GM23338 (cell line): ENCODE measurements around the gene MAP3K14. TPM values are rescaled to one million over a fixed set of nuclear protein-coding genes. Genes with fewer than 3 reads are reported as not detected.

Experiments
- ATAC-seq: fragments of 200-7000 bp; cut with Tn5 transposase; 3 replicates; pipeline ENCODE4 v1.9.1; 2020
- DNase-seq: peaks from one replicate; pipeline ENCODE4 v3.0.0-alpha.2; 2015; ENCODE audit warnings: low spot score
- H2AFZ ChIP-seq: fragments of 200-600 bp; sonication (generic); 2 replicates; pipeline ENCODE4 v1.8.0; 2016; ENCODE audit warnings: antibody characterized with exemption, mild to moderate bottlenecking, moderate library complexity
- H3F3A ChIP-seq: fragments of 200-600 bp; sonication (generic); replicated peaks from 2 replicates; pipeline ENCODE4 v1.8.0; 2017; ENCODE audit warnings: antibody characterized with exemption, mixed run types, low read depth
- H3K27ac ChIP-seq: fragments of 200-600 bp; sonication (generic); 2 replicates; pipeline ENCODE4 v1.6.1; 2016; ENCODE audit warnings: low read depth
- H3K27me3 ChIP-seq: fragments of 200-600 bp; sonication (generic); 2 replicates; pipeline ENCODE4 v1.8.0; 2016; ENCODE audit warnings: mild to moderate bottlenecking, mixed run types, moderate library complexity; ENCODE audit not compliant: insufficient read depth
- H3K36me3 ChIP-seq: fragments of 200-600 bp; sonication (generic); 2 replicates; pipeline ENCODE4 v1.8.0; 2016; ENCODE audit warnings: mild to moderate bottlenecking; ENCODE audit not compliant: insufficient read depth
- H3K4me1 ChIP-seq: fragments of 200-600 bp; sonication (generic); 2 replicates; pipeline ENCODE4 v1.8.0; 2016; ENCODE audit warnings: mild to moderate bottlenecking, moderate library complexity; ENCODE audit not compliant: insufficient read depth
- H3K4me2 ChIP-seq: fragments of 200-600 bp; sonication (generic); 2 replicates; pipeline ENCODE4 v1.7.1; 2017; ENCODE audit warnings: mixed run types
- H3K4me3 ChIP-seq: fragments of 200-600 bp; sonication (generic); 2 replicates; pipeline ENCODE4 v1.6.1; 2016; ENCODE audit warnings: mixed run types
- H3K79me2 ChIP-seq: fragments of 200-600 bp; sonication (generic); replicated peaks from 2 replicates; pipeline ENCODE4 v1.8.0; 2017; ENCODE audit warnings: mild to moderate bottlenecking; ENCODE audit not compliant: insufficient read depth
- H3K9me2 ChIP-seq: fragments of 200-600 bp; sonication (generic); 2 replicates; pipeline ENCODE4 v1.8.0; 2017; ENCODE audit not compliant: insufficient read depth
- H4K20me1 ChIP-seq: fragments of 200-600 bp; sonication (generic); replicated peaks from 2 replicates; pipeline ENCODE4 v1.8.0; 2017; ENCODE audit warnings: mild to moderate bottlenecking; ENCODE audit not compliant: insufficient read depth
- H3K27ac Mint-ChIP-seq: 2 replicates; pipeline ENCODE4 v1.8.0; 2020; ENCODE audit warnings: inconsistent platforms, mild to moderate bottlenecking, moderate library complexity, mixed read lengths
- H3K27me3 Mint-ChIP-seq: 3 replicates; pipeline ENCODE4 v1.8.0; 2022; ENCODE audit warnings: low read depth, mild to moderate bottlenecking, moderate library complexity, mixed read lengths, inconsistent platforms; ENCODE audit not compliant: insufficient read depth, poor library complexity
- H3K36me3 Mint-ChIP-seq: 3 replicates; pipeline ENCODE4 v1.8.0; 2021; ENCODE audit warnings: low read depth, mild to moderate bottlenecking, inconsistent platforms, moderate library complexity, mixed read lengths
- H3K4me1 Mint-ChIP-seq: 3 replicates; pipeline ENCODE4 v1.8.0; 2020; ENCODE audit warnings: mild to moderate bottlenecking, inconsistent platforms, mixed read lengths
- H3K4me3 Mint-ChIP-seq: 3 replicates; pipeline ENCODE4 v1.8.0; 2021; ENCODE audit warnings: moderate library complexity, mild to moderate bottlenecking, inconsistent platforms, mixed read lengths
- H3K9me3 Mint-ChIP-seq: 3 replicates; pipeline ENCODE4 v1.8.0; 2020; ENCODE audit warnings: moderate library complexity, mild to moderate bottlenecking, inconsistent platforms, mixed read lengths
- CREB1 ChIP-seq: fragments of 250-450 bp; sonication (Bioruptor Pico); IDR thresholded peaks from 2 replicates; pipeline ENCODE4 v1.5.0; 2020; ENCODE audit warnings: low read depth, mild to moderate bottlenecking, moderate library complexity
- JUNB ChIP-seq: IDR thresholded peaks from one replicate; pipeline ENCODE4 v1.6.1; 2016; ENCODE audit warnings: antibody characterized with exemption; ENCODE audit not compliant: unreplicated experiment
- POLR2AphosphoS5 ChIP-seq: IDR thresholded peaks from 2 replicates; pipeline ENCODE4 v1.6.1; 2016; ENCODE audit warnings: antibody characterized with exemption, low read depth
- REST ChIP-seq: IDR thresholded peaks from one replicate; pipeline ENCODE4 v1.6.1; 2018; ENCODE audit warnings: antibody characterized with exemption; ENCODE audit not compliant: unreplicated experiment
- polyA plus RNA-seq: library from polyadenylated mRNA; unstranded; fragments of >200 nt; fragmentation: Nextera tagmentation; extraction: Ambion mirVana; gene quantifications from 2 replicates; pipeline ENCODE4 v1.2.1, GENCODE V29; 2016
- total RNA-seq: library from RNA; depleted of rRNA; stranded (reverse); fragments of >200 nt; shearing (Covaris generic); gene quantifications from 2 replicates; pipeline ENCODE4 v1.2.3, GENCODE V29; 2014
- TF ChIP-seq, protein P1 (sequence below): fragments of 250-450 bp; sonication (Bioruptor Pico); IDR thresholded peaks from 2 replicates; pipeline ENCODE4 v1.5.0; 2020; ENCODE audit warnings: mild to moderate bottlenecking, moderate library complexity
- TF ChIP-seq, protein P2 (sequence below), 2 experiments: fragments of 200-600 bp in 1 of 2; sonication (generic) in 1 of 2; conservative IDR thresholded peaks; 2 replicates each; pipeline versions ENCODE4 v1.5.1 to v1.6.1; 2016 to 2017; ENCODE audit warnings: antibody characterized with exemption in 2 of 2, low read depth in 2 of 2, mild to moderate bottlenecking in 2 of 2, moderate library complexity in 1 of 2

Gene MAP3K14
- total and polyA plus RNA-seq, 2 experiments from 2014 or later, result 1.3 to 4.9 TPM

- TF ChIP-seq, protein P1, sequence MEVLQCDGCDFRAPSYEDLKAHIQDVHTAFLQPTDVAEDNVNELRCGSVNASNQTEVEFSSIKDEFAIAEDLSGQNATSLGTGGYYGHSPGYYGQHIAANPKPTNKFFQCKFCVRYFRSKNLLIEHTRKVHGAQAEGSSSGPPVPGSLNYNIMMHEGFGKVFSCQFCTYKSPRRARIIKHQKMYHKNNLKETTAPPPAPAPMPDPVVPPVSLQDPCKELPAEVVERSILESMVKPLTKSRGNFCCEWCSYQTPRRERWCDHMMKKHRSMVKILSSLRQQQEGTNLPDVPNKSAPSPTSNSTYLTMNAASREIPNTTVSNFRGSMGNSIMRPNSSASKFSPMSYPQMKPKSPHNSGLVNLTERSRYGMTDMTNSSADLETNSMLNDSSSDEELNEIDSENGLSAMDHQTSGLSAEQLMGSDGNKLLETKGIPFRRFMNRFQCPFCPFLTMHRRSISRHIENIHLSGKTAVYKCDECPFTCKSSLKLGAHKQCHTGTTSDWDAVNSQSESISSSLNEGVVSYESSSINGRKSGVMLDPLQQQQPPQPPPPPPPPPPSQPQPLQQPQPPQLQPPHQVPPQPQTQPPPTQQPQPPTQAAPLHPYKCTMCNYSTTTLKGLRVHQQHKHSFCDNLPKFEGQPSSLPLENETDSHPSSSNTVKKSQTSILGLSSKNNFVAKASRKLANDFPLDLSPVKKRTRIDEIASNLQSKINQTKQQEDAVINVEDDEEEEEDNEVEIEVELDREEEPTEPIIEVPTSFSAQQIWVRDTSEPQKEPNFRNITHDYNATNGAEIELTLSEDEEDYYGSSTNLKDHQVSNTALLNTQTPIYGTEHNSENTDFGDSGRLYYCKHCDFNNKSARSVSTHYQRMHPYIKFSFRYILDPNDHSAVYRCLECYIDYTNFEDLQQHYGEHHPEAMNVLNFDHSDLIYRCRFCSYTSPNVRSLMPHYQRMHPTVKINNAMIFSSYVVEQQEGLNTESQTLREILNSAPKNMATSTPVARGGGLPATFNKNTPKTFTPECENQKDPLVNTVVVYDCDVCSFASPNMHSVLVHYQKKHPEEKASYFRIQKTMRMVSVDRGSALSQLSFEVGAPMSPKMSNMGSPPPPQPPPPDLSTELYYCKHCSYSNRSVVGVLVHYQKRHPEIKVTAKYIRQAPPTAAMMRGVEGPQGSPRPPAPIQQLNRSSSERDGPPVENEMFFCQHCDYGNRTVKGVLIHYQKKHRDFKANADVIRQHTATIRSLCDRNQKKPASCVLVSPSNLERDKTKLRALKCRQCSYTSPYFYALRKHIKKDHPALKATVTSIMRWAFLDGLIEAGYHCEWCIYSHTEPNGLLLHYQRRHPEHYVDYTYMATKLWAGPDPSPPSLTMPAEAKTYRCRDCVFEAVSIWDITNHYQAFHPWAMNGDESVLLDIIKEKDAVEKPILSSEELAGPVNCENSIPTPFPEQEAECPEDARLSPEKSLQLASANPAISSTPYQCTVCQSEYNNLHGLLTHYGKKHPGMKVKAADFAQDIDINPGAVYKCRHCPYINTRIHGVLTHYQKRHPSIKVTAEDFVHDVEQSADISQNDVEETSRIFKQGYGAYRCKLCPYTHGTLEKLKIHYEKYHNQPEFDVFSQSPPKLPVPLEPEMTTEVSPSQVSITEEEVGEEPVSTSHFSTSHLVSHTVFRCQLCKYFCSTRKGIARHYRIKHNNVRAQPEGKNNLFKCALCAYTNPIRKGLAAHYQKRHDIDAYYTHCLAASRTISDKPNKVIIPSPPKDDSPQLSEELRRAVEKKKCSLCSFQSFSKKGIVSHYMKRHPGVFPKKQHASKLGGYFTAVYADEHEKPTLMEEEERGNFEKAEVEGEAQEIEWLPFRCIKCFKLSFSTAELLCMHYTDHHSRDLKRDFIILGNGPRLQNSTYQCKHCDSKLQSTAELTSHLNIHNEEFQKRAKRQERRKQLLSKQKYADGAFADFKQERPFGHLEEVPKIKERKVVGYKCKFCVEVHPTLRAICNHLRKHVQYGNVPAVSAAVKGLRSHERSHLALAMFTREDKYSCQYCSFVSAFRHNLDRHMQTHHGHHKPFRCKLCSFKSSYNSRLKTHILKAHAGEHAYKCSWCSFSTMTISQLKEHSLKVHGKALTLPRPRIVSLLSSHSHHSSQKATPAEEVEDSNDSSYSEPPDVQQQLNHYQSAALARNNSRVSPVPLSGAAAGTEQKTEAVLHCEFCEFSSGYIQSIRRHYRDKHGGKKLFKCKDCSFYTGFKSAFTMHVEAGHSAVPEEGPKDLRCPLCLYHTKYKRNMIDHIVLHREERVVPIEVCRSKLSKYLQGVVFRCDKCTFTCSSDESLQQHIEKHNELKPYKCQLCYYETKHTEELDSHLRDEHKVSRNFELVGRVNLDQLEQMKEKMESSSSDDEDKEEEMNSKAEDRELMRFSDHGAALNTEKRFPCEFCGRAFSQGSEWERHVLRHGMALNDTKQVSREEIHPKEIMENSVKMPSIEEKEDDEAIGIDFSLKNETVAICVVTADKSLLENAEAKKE (CRISPR knock-in tag), result no peak
Measured at GRCh38 chr17:45292696-45293412, 24.0 kb downstream of the MAP3K14 start (continued).

DNA sequence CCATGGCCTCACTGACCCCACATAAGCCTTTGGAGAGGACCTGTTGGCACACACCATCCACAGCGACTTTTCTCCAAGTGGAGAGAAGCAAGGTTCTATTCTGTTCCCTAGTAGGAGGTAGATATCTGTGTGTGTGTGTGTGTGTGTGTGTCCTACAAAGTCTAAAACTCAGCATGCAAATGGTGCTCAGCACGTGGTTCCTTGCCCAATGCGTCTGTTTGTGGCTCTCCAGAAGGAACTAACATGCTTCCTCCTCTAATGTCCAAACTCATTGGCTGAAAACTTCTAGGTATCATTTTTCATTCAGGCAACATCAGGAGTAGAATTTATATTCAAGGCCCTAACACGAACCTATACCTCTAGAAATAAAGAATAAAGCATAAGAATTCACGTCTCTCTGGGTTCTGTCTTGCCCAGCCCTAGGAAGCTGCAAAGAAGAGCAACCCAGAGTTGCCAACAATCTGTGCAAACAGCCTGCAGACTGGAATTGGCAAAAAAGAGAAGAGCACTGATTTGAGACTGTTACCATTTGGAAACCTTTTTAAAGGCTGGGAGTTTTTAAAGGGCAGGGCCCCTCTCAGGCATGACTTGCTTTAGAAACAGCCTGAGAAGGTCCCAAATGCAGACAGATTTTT, 25.5 kb downstream of the MAP3K14 start:
- ATAC-seq (no peak), DNase-seq (no peak)
- H3K27ac ChIP-seq, result no peak overlapping the region
- no peak overlapping the region for H2AFZ ChIP-seq
- H3K27me3 ChIP-seq, result no peaks in the 10 kb centered on the region
- no peak overlapping the region for H3K4me2 ChIP-seq
- Mint-ChIP-seq H3K9me3 (no peaks in the 10 kb centered on the region), H3K4me3 (no peak overlapping the region), H3K27ac (no peak overlapping the region), H3K27me3 (peaks cover 9% of the 10 kb centered on the region), H3K4me1 (peaks cover 10% of the 10 kb centered on the region; the same call in 2 of the 3 replicates), H3K36me3 (peaks cover 14% of the 10 kb centered on the region)
- no peak overlapping the region for H3K4me3 ChIP-seq
- no peaks in the 10 kb centered on the region for H3K36me3 ChIP-seq
- no peaks in the 10 kb centered on the region; the same call in none of the 2 replicates for H4K20me1 ChIP-seq
- no peaks in the 10 kb centered on the region for H3K9me2 ChIP-seq
- H3K4me1 ChIP-seq, result no peaks in the 10 kb centered on the region
- H3K79me2 ChIP-seq, result no peaks in the 10 kb centered on the region
- H3F3A ChIP-seq, result no peaks in the 10 kb centered on the region
- no peak for TF ChIP-seq JUNB
- TF ChIP-seq, protein P2, sequence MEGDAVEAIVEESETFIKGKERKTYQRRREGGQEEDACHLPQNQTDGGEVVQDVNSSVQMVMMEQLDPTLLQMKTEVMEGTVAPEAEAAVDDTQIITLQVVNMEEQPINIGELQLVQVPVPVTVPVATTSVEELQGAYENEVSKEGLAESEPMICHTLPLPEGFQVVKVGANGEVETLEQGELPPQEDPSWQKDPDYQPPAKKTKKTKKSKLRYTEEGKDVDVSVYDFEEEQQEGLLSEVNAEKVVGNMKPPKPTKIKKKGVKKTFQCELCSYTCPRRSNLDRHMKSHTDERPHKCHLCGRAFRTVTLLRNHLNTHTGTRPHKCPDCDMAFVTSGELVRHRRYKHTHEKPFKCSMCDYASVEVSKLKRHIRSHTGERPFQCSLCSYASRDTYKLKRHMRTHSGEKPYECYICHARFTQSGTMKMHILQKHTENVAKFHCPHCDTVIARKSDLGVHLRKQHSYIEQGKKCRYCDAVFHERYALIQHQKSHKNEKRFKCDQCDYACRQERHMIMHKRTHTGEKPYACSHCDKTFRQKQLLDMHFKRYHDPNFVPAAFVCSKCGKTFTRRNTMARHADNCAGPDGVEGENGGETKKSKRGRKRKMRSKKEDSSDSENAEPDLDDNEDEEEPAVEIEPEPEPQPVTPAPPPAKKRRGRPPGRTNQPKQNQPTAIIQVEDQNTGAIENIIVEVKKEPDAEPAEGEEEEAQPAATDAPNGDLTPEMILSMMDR (conservative IDR thresholded peaks at IDR 0.05; ENCODE audit: low read depth in 2 of 2), result no peak
- no peak for TF ChIP-seq CREB1
- no peak for TF ChIP-seq REST
- TF ChIP-seq POLR2AphosphoS5, result no peak
